Smooth muscle cell (in vitro differentiated cells): ENCODE data around the gene MAN1A2. TPM values are rescaled to one million over a fixed set of nuclear protein-coding genes. Genes with fewer than 3 reads are reported as not detected.
"Not testable (repeated sequence)": the region's sequence is repeated elsewhere in the genome, so short reads cannot be mapped to it uniquely, and the experiment has no call there.

Source experiments
- DNase-seq: peaks from one replicate; lab custom pipeline; 2025; ENCODE audit not compliant: unreplicated experiment; lab: John Stamatoyannopoulos, UW
- H2AFZ ChIP-seq: fragments of 200-600 bp; sonication (generic); 2 replicates; pipeline ENCODE4 v1.6.0; 2016; ENCODE audit warnings: antibody characterized with exemption, low read depth, mild to moderate bottlenecking
- H3F3A ChIP-seq: fragments of 200-600 bp; sonication (generic); 2 replicates; pipeline ENCODE4 v1.6.0; 2017; ENCODE audit warnings: antibody characterized with exemption, low read depth
- H3K27ac ChIP-seq: fragments of 200-600 bp; sonication (generic); 2 replicates; pipeline ENCODE4 v1.5.1; 2016; ENCODE audit warnings: low read depth, mild to moderate bottlenecking
- H3K27me3 ChIP-seq: fragments of 200-600 bp; sonication (generic); 2 replicates; pipeline ENCODE4 v1.6.1; 2016; ENCODE audit warnings: low read depth, mild to moderate bottlenecking
- H3K36me3 ChIP-seq: fragments of 200-600 bp; sonication (generic); 2 replicates; pipeline ENCODE4 v1.5.1; 2016; ENCODE audit warnings: low read depth
- H3K4me1 ChIP-seq: fragments of 200-600 bp; sonication (generic); 2 replicates; pipeline ENCODE4 v1.5.1; 2016; ENCODE audit warnings: low read depth
- H3K4me2 ChIP-seq: fragments of 200-600 bp; sonication (generic); 2 replicates; pipeline ENCODE4 v1.6.0; 2016; ENCODE audit warnings: mild to moderate bottlenecking
- H3K4me3 ChIP-seq: fragments of 200-600 bp; sonication (generic); 2 replicates; pipeline ENCODE4 v1.5.1; 2016; ENCODE audit warnings: mild to moderate bottlenecking
- H3K79me2 ChIP-seq: fragments of 200-600 bp; sonication (generic); 2 replicates; pipeline ENCODE4 v1.6.0; 2016; ENCODE audit warnings: low read depth, mild to moderate bottlenecking
- H3K9ac ChIP-seq: fragments of 200-600 bp; sonication (generic); 2 replicates; pipeline ENCODE4 v1.6.0; 2016; ENCODE audit warnings: low read depth
- H3K9me3 ChIP-seq: fragments of 200-600 bp; sonication (generic); replicated peaks from 2 replicates; pipeline ENCODE4 v1.5.1; 2016; ENCODE audit warnings: low read depth
- H4K20me1 ChIP-seq: fragments of 200-600 bp; sonication (generic); 2 replicates; pipeline ENCODE4 v1.6.0; 2016; ENCODE audit warnings: low read depth
- CTCF ChIP-seq: fragments of 200-600 bp; sonication (generic); IDR thresholded peaks from 2 replicates; pipeline ENCODE4 v1.5.1; 2017; ENCODE audit warnings: borderline replicate concordance, mild to moderate bottlenecking, antibody characterized with exemption; ENCODE audit not compliant: insufficient read depth, poor library complexity, severe bottlenecking
- WGBS: methylation state at CpG from one replicate; pipeline ENCODE4 v1.1.7; 2016; ENCODE audit warnings: low lambda C conversion rate; 5-methylcytosine and 5-hydroxymethylcytosine counted together
- polyA plus RNA-seq: library from polyadenylated mRNA; unstranded; fragments of >200 nt; fragmentation: Nextera tagmentation; extraction: Ambion mirVana; gene quantifications from 2 replicates; pipeline ENCODE4 v1.2.1, GENCODE V29; 2016
- total RNA-seq: library from RNA; depleted of rRNA; stranded (reverse); fragments of >200 nt; gene quantifications from 2 replicates; pipeline ENCODE4 v1.2.3, GENCODE V29; 2014

MAN1A2 gene
- total and polyA plus RNA-seq, 2 experiments from 2014 or later, result 18.2 to 48.8 TPM

- Histone ChIP-seq H3K27me3 (peaks cover 67% of the 10 kb centered on the region), H2AFZ (no peak overlapping the region), H3K79me2 (no peaks in the 10 kb centered on the region), H3K9me3 (no peaks in the 10 kb centered on the region), H3K27ac (no peak overlapping the region), H3K4me1 (peaks cover 6% of the 10 kb centered on the region), H4K20me1 (no peaks in the 10 kb centered on the region), H3K4me2 (peak overlapping the region; percentile 60), H3K9ac (no peak overlapping the region), H3F3A (no peaks in the 10 kb centered on the region), H3K4me3 (no peak overlapping the region), H3K36me3 (no peaks in the 10 kb centered on the region)
- no peak for TF ChIP-seq CTCF
- DNase-seq, result no peak
- whole genome bisulfite sequencing, result 46% methylated on average over 5 of the region's 5 CpGs
These were observed 45.3 kb upstream of the MAN1A2 start for GRCh38 chr1:117321680-117322609.

- Histone ChIP-seq H3K9ac (no peak overlapping the region), H3F3A (no peaks in the 10 kb centered on the region), H3K9me3 (no peaks in the 10 kb centered on the region), H3K27ac (no peak overlapping the region), H3K27me3 (peaks cover 66% of the 10 kb centered on the region), H3K36me3 (no peaks in the 10 kb centered on the region), H3K4me2 (no peak overlapping the region), H4K20me1 (no peaks in the 10 kb centered on the region), H3K4me1 (peaks cover 6% of the 10 kb centered on the region), H3K79me2 (no peaks in the 10 kb centered on the region), H2AFZ (no peak overlapping the region), H3K4me3 (no peak overlapping the region)
- no peak for DNase-seq
- no peak for TF ChIP-seq CTCF
- 63% methylated on average over 3 of the region's 3 CpGs for WGBS
These were observed 42.9 kb upstream of the MAN1A2 start for GRCh38 chr1:117324357-117324756.

DNA sequence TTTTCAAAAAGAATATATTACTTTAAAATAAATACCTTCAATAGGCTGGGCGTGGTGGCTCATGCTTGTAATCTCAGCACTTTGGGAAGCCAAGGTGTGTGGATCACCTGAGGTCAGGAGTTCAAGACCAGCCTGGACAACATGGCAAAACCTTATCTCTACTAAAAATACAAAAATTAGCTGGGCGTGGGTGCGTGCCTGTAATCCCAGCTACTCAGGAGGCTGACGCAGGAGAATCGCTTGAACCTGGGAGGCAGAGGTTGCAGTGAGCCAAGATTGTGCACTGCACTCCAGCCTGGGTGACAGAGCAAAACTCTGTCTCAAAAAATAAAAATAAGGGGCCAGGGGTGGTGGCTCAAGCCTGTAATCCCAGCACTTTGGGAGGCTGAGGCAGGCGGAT, 41.2 kb upstream of the MAN1A2 start:
- not testable (repeated sequence) for H3K9ac ChIP-seq, H3F3A ChIP-seq, H3K36me3 ChIP-seq, H3K4me2 ChIP-seq, H3K27ac ChIP-seq, H4K20me1 ChIP-seq, H3K79me2 ChIP-seq, H3K4me1 ChIP-seq, DNase-seq, H3K4me3 ChIP-seq, H3K9me3 ChIP-seq, H2AFZ ChIP-seq
- H3K27me3 ChIP-seq, result peaks cover 60% of the 10 kb centered on the region
- 93% methylated on average over 6 of the region's 6 CpGs for WGBS

- H3K27me3 ChIP-seq, result peaks cover 60% of the 10 kb centered on the region
- H3K9me3 ChIP-seq, result no peaks in the 10 kb centered on the region
- DNase-seq, result no peak
- H3K79me2 ChIP-seq, result no peaks in the 10 kb centered on the region
- H3K4me1 ChIP-seq, result peaks cover 2% of the 10 kb centered on the region
- no peak overlapping the region for H3K27ac ChIP-seq
- no peaks in the 10 kb centered on the region for H3K36me3 ChIP-seq
- no peak overlapping the region for H3K4me3 ChIP-seq
- no peak overlapping the region for H3K4me2 ChIP-seq
- H3F3A ChIP-seq, result no peaks in the 10 kb centered on the region
- no peaks in the 10 kb centered on the region for H4K20me1 ChIP-seq
- no peak overlapping the region for H3K9ac ChIP-seq
- H2AFZ ChIP-seq, result no peak overlapping the region
- TF ChIP-seq CTCF, result no peak
These were observed 40.2 kb upstream of the MAN1A2 start for GRCh38 chr1:117327011-117327410.
